Smooth muscle cell (in vitro differentiated cells): ENCODE data around the gene JARID2. TPM values are rescaled to one million over a fixed set of nuclear protein-coding genes. Genes with fewer than 3 reads are reported as not detected.

ENCODE experiments used
- DNase-seq: peaks from one replicate; lab custom pipeline; 2025; ENCODE audit not compliant: unreplicated experiment; lab: John Stamatoyannopoulos, UW
- H2AFZ ChIP-seq: fragments of 200-600 bp; sonication (generic); 2 replicates; pipeline ENCODE4 v1.6.0; 2016; ENCODE audit warnings: antibody characterized with exemption, low read depth, mild to moderate bottlenecking
- H3F3A ChIP-seq: fragments of 200-600 bp; sonication (generic); 2 replicates; pipeline ENCODE4 v1.6.0; 2017; ENCODE audit warnings: antibody characterized with exemption, low read depth
- H3K27ac ChIP-seq: fragments of 200-600 bp; sonication (generic); 2 replicates; pipeline ENCODE4 v1.5.1; 2016; ENCODE audit warnings: low read depth, mild to moderate bottlenecking
- H3K27me3 ChIP-seq: fragments of 200-600 bp; sonication (generic); 2 replicates; pipeline ENCODE4 v1.6.1; 2016; ENCODE audit warnings: low read depth, mild to moderate bottlenecking
- H3K36me3 ChIP-seq: fragments of 200-600 bp; sonication (generic); 2 replicates; pipeline ENCODE4 v1.5.1; 2016; ENCODE audit warnings: low read depth
- H3K4me1 ChIP-seq: fragments of 200-600 bp; sonication (generic); 2 replicates; pipeline ENCODE4 v1.5.1; 2016; ENCODE audit warnings: low read depth
- H3K4me2 ChIP-seq: fragments of 200-600 bp; sonication (generic); 2 replicates; pipeline ENCODE4 v1.6.0; 2016; ENCODE audit warnings: mild to moderate bottlenecking
- H3K4me3 ChIP-seq: fragments of 200-600 bp; sonication (generic); 2 replicates; pipeline ENCODE4 v1.5.1; 2016; ENCODE audit warnings: mild to moderate bottlenecking
- H3K79me2 ChIP-seq: fragments of 200-600 bp; sonication (generic); 2 replicates; pipeline ENCODE4 v1.6.0; 2016; ENCODE audit warnings: low read depth, mild to moderate bottlenecking
- H3K9ac ChIP-seq: fragments of 200-600 bp; sonication (generic); 2 replicates; pipeline ENCODE4 v1.6.0; 2016; ENCODE audit warnings: low read depth
- H3K9me3 ChIP-seq: fragments of 200-600 bp; sonication (generic); replicated peaks from 2 replicates; pipeline ENCODE4 v1.5.1; 2016; ENCODE audit warnings: low read depth
- H4K20me1 ChIP-seq: fragments of 200-600 bp; sonication (generic); 2 replicates; pipeline ENCODE4 v1.6.0; 2016; ENCODE audit warnings: low read depth
- WGBS: methylation state at CpG from one replicate; pipeline ENCODE4 v1.1.7; 2016; ENCODE audit warnings: low lambda C conversion rate; 5-methylcytosine and 5-hydroxymethylcytosine counted together
- polyA plus RNA-seq: library from polyadenylated mRNA; unstranded; fragments of >200 nt; fragmentation: Nextera tagmentation; extraction: Ambion mirVana; gene quantifications from 2 replicates; pipeline ENCODE4 v1.2.1, GENCODE V29; 2016
- total RNA-seq: library from RNA; depleted of rRNA; stranded (reverse); fragments of >200 nt; gene quantifications from 2 replicates; pipeline ENCODE4 v1.2.3, GENCODE V29; 2014
- TF ChIP-seq, protein P1 (sequence below): fragments of 200-600 bp; sonication (generic); IDR thresholded peaks from 2 replicates; pipeline ENCODE4 v1.5.1; 2017; ENCODE audit warnings: borderline replicate concordance, mild to moderate bottlenecking, antibody characterized with exemption; ENCODE audit not compliant: insufficient read depth, poor library complexity, severe bottlenecking

JARID2 gene
- total and polyA plus RNA-seq, 2 experiments from 2014 or later, result 5.2 to 10.2 TPM

- DNase-seq, result no peak
- no peak overlapping the region for H3K9ac ChIP-seq
- peaks cover 18% of the 10 kb centered on the region for H3K9me3 ChIP-seq
- peaks cover 32% of the 10 kb centered on the region for H3K79me2 ChIP-seq
- no peak overlapping the region for H3K4me3 ChIP-seq
- no peak overlapping the region for H3K4me2 ChIP-seq
- H4K20me1 ChIP-seq, result peaks cover 68% of the 10 kb centered on the region
- no peak overlapping the region for H2AFZ ChIP-seq
- no peaks in the 10 kb centered on the region for H3K27me3 ChIP-seq
- no peaks in the 10 kb centered on the region for H3F3A ChIP-seq
- peaks cover 5% of the 10 kb centered on the region for H3K36me3 ChIP-seq
- no peaks in the 10 kb centered on the region for H3K4me1 ChIP-seq
- TF ChIP-seq, protein P1, sequence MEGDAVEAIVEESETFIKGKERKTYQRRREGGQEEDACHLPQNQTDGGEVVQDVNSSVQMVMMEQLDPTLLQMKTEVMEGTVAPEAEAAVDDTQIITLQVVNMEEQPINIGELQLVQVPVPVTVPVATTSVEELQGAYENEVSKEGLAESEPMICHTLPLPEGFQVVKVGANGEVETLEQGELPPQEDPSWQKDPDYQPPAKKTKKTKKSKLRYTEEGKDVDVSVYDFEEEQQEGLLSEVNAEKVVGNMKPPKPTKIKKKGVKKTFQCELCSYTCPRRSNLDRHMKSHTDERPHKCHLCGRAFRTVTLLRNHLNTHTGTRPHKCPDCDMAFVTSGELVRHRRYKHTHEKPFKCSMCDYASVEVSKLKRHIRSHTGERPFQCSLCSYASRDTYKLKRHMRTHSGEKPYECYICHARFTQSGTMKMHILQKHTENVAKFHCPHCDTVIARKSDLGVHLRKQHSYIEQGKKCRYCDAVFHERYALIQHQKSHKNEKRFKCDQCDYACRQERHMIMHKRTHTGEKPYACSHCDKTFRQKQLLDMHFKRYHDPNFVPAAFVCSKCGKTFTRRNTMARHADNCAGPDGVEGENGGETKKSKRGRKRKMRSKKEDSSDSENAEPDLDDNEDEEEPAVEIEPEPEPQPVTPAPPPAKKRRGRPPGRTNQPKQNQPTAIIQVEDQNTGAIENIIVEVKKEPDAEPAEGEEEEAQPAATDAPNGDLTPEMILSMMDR, result no peak
- H3K27ac ChIP-seq, result no peak overlapping the region
- 78% methylated on average over 7 of the region's 7 CpGs for WGBS
These were observed 177.6 kb downstream of the JARID2 start for GRCh38 chr6:15423286-15423993.

GRCh38 chr6:15425947-15426346 is 180.1 kb downstream of the JARID2 start:
- H4K20me1 ChIP-seq, result peaks cover 91% of the 10 kb centered on the region
- H3K4me1 ChIP-seq, result peaks cover 21% of the 10 kb centered on the region
- H3K79me2 ChIP-seq, result peaks cover 13% of the 10 kb centered on the region
- H3F3A ChIP-seq, result no peaks in the 10 kb centered on the region
- H3K27me3 ChIP-seq, result no peaks in the 10 kb centered on the region
- no peaks in the 10 kb centered on the region for H3K9me3 ChIP-seq
- TF ChIP-seq, protein P1, result no peak
- no peak for DNase-seq
- WGBS, result 76% methylated on average over 5 of the region's 5 CpGs
- H3K27ac ChIP-seq, result no peak overlapping the region
- H3K9ac ChIP-seq, result no peak overlapping the region
- no peak overlapping the region for H3K4me3 ChIP-seq
- no peak overlapping the region for H3K4me2 ChIP-seq
- H2AFZ ChIP-seq, result no peak overlapping the region
- no peaks in the 10 kb centered on the region for H3K36me3 ChIP-seq

DNA sequence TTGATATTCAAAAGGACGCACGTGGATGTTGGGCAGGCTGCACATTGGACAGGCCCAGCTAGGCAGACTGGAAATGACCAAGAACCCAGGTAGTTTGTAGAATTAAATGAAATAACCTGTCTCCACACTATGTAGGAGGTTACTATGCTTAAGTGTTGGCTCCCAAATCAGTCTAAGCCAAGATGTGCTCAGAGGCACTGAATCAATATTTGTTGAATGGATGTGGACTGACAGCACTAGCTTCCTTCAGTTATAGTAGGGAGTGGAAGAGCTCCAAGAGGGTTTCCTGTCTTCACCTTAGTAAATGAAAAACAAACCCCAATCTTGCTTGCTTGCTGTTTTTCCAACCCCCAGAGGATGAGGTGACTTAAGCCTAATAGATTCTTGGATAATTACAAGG is 180.5 kb downstream of the JARID2 start:
- Histone ChIP-seq H3K79me2 (peaks cover 10% of the 10 kb centered on the region), H3K9ac (no peak overlapping the region), H3F3A (no peaks in the 10 kb centered on the region), H4K20me1 (peaks cover 93% of the 10 kb centered on the region), H3K4me2 (no peak overlapping the region), H3K27me3 (no peaks in the 10 kb centered on the region), H3K4me1 (peaks cover 25% of the 10 kb centered on the region), H3K27ac (no peak overlapping the region), H3K4me3 (no peak overlapping the region), H3K36me3 (no peaks in the 10 kb centered on the region), H3K9me3 (no peaks in the 10 kb centered on the region), H2AFZ (no peak overlapping the region)
- WGBS, result 92% methylated on average over 2 of the region's 2 CpGs
- TF ChIP-seq, protein P1, result no peak
- no peak for DNase-seq

- TF ChIP-seq, protein P1, result no peak
- H3K4me3 ChIP-seq, result no peak overlapping the region
- H3K36me3 ChIP-seq, result no peaks in the 10 kb centered on the region
- no peak overlapping the region for H3K27ac ChIP-seq
- H2AFZ ChIP-seq, result no peak overlapping the region
- H3K79me2 ChIP-seq, result peaks cover 10% of the 10 kb centered on the region
- no peak overlapping the region for H3K4me2 ChIP-seq
- H3K9ac ChIP-seq, result no peak overlapping the region
- H3K4me1 ChIP-seq, result peaks cover 30% of the 10 kb centered on the region
- WGBS, result 98% methylated on average over 3 of the region's 3 CpGs
- H3K27me3 ChIP-seq, result no peaks in the 10 kb centered on the region
- no peaks in the 10 kb centered on the region for H3F3A ChIP-seq
- DNase-seq, result no peak
- no peaks in the 10 kb centered on the region for H3K9me3 ChIP-seq
- peaks cover 94% of the 10 kb centered on the region for H4K20me1 ChIP-seq
These were observed 181.0 kb downstream of the JARID2 start for GRCh38 chr6:15426901-15427300.
